GM12873 (cell line): Measurements from ENCODE around the gene MRGPRX2.

Experiments
- TF ChIP-seq, protein P1 (sequence below): IDR thresholded peaks from 2 replicates; pipeline ENCODE4 v1.5.1; 2012; ENCODE audit warnings: low read depth, mild to moderate bottlenecking, moderate library complexity, low read length, control low read depth; ENCODE audit not compliant: insufficient read depth; ENCODE audit errors: missing control alignments

Gene MRGPRX2

GRCh38 chr11:19053909-19054308, 6.6 kb downstream of the MRGPRX2 start:
- TF ChIP-seq, protein P1, sequence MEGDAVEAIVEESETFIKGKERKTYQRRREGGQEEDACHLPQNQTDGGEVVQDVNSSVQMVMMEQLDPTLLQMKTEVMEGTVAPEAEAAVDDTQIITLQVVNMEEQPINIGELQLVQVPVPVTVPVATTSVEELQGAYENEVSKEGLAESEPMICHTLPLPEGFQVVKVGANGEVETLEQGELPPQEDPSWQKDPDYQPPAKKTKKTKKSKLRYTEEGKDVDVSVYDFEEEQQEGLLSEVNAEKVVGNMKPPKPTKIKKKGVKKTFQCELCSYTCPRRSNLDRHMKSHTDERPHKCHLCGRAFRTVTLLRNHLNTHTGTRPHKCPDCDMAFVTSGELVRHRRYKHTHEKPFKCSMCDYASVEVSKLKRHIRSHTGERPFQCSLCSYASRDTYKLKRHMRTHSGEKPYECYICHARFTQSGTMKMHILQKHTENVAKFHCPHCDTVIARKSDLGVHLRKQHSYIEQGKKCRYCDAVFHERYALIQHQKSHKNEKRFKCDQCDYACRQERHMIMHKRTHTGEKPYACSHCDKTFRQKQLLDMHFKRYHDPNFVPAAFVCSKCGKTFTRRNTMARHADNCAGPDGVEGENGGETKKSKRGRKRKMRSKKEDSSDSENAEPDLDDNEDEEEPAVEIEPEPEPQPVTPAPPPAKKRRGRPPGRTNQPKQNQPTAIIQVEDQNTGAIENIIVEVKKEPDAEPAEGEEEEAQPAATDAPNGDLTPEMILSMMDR: no peak

GRCh38 chr11:19050281-19050680, 10.2 kb downstream of the MRGPRX2 start:
- TF ChIP-seq, protein P1: no peak

- TF ChIP-seq, protein P1: no peak
Observed at GRCh38 chr11:19049351-19049750, 11.2 kb downstream of the MRGPRX2 start.

DNA sequence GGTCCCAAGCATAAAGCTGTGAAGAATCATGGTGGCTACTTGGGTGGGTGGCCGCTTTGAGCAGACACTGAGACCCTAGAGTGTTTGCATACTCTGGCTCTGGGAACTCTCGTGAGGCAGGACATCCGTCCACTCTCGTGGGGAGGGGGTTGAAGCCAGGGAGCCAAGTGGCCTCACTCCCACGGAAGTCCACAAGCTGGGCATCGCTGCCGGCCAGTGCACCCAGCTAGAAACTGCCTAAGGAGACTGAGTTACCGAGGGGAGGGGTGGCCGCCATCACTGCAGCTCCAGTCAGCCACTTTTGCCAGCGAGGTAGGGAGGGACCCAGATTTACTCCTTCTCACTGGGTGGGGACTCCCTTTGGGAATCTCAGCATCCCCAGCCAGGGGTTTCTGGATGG, 20.5 kb downstream of the MRGPRX2 start:
- TF ChIP-seq, protein P1: no peak

GRCh38 chr11:19039409-19039808, 21.1 kb downstream of the MRGPRX2 start:
- TF ChIP-seq, protein P1: no peak

DNA sequence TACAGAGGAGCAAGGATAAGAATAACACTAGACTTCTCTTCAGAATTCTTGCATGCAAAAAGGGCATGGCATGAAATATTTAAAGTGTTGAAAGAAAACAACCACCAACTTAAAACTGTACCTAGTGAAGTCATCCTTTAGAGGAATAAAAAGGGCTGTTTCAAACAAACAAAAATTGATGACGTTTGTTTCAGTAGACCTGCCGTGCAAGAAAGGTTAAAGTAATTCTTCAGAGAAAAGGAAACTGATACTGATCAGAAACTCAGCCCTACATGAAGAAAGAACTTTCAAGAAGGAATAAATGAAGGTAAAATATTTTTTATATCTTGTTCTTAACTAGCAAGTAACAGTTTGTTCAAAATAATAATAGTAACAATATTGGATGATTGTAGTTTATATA, 27.5 kb downstream of the MRGPRX2 start:
- TF ChIP-seq, protein P1: no peak

- TF ChIP-seq, protein P1: no peak
Observed at GRCh38 chr11:19027829-19028595, 32.5 kb downstream of the MRGPRX2 start.
